HCT116 (cell line): ENCODE results near the gene SARNP. TPM values are rescaled to one million over a fixed set of nuclear protein-coding genes. Genes with fewer than 3 reads are reported as not detected.

Experiments
- ATAC-seq: fragments of 200-7000 bp; cut with Tn5 transposase; 2 replicates; pipeline ENCODE4 v1.9.1; 2020; ENCODE audit warnings: mild to moderate bottlenecking, moderate library complexity
- BruUV-seq: library from RNA; stranded (reverse); fragments of 400-500 nt; replicated peaks from 2 replicates; lab custom pipeline; 2021; lab: Mats Ljungman, UMichigan
- CTCF ChIA-PET: fragments of 300-600 bp; sonication (Branson Sonifier 250); formaldehyde crosslinking; loops from one replicate; lab custom pipeline; 2021; ENCODE audit warnings: antibody characterized with exemption; lab: Charles Lee
- POLR2A ChIA-PET: fragments of 300-600, 350-600 bp; sonication (Branson Sonifier 250); formaldehyde crosslinking; loops from one replicate; lab custom pipeline; 2021; ENCODE audit warnings: antibody characterized with exemption; lab: Charles Lee
- RAD21 ChIA-PET, 2 experiments: fragments of 300-600 bp; sonication (Branson Sonifier 250); formaldehyde crosslinking; loops; one replicate each; lab custom pipeline; 2023; ENCODE audit warnings: low total read pairs in 2 of 2; ENCODE audit not compliant: uncharacterized antibody in 2 of 2, unreplicated experiment in 2 of 2, low non-redundant PET in 1 of 2; lab: Charles Lee
- DNase-seq: peaks from one replicate; pipeline ENCODE4 v3.0.0-alpha.2; 2010; ENCODE audit warnings: low read depth, low spot score
- H2AFZ ChIP-seq: fragments of 200-600 bp; shearing (Covaris generic), sonication (generic); 2 replicates; pipeline ENCODE4 v1.6.1; 2017; ENCODE audit warnings: low read depth, mixed run types, mixed read lengths, antibody characterized with exemption, low read length; ENCODE audit not compliant: poor library complexity, severe bottlenecking
- H3K27ac ChIP-seq: 2 replicates; pipeline ENCODE4 v1.5.1; 2012; ENCODE audit warnings: low read depth, low read length
- H3K27me3 ChIP-seq: fragments of 200-600 bp; sonication (generic); 2 replicates; pipeline ENCODE4 v1.6.1; 2016; ENCODE audit warnings: mixed run types, low read length, mixed read lengths; ENCODE audit not compliant: insufficient read depth
- H3K36me3 ChIP-seq, 2 experiments: fragments of 200-500 bp in 1 of 2; fragments of 200-600 bp in 1 of 2; sonication (Bioruptor generic) in 1 of 2; sonication (generic) in 1 of 2; 2 replicates each; pipeline versions ENCODE4 v1.5.1 to v1.6.1; 2014 to 2016; ENCODE audit warnings: low read length in 2 of 2, inconsistent platforms in 1 of 2, mixed read lengths in 1 of 2, mixed run types in 1 of 2; ENCODE audit not compliant: insufficient read depth in 2 of 2, control insufficient read depth in 1 of 2
- H3K4me1 ChIP-seq, 2 experiments: fragments of 200-600 bp in 1 of 2; sonication (generic) in 1 of 2; 2 replicates each; pipeline versions ENCODE4 v1.5.1 to v1.6.1; 2012 to 2017; ENCODE audit warnings: low read length in 2 of 2, inconsistent platforms in 1 of 2, mild to moderate bottlenecking in 1 of 2, mixed read lengths in 1 of 2, mixed run types in 1 of 2, moderate library complexity in 1 of 2; ENCODE audit not compliant: insufficient read depth in 2 of 2, control insufficient read depth in 1 of 2
- H3K4me2 ChIP-seq: fragments of 200-600 bp; sonication (generic); 2 replicates; pipeline ENCODE4 v1.6.1; 2017; ENCODE audit warnings: mixed run types, low read length, mixed read lengths
- H3K4me3 ChIP-seq, 2 experiments: fragments of 200-600 bp in 1 of 2; sonication (generic) in 1 of 2; replicated peaks in 1 of 2; 2 replicates each; pipeline ENCODE4 v1.5.1; 2011 to 2016; ENCODE audit warnings: low read length in 2 of 2, control low read depth in 1 of 2, low read depth in 1 of 2, mild to moderate bottlenecking in 1 of 2, mixed read lengths in 1 of 2, mixed run types in 1 of 2
- H3K79me2 ChIP-seq: fragments of 200-600 bp; sonication (generic); 2 replicates; pipeline ENCODE4 v1.6.1; 2017; ENCODE audit warnings: mild to moderate bottlenecking, mixed run types, low read length, moderate library complexity, mixed read lengths; ENCODE audit not compliant: insufficient read depth
- H3K9ac ChIP-seq: fragments of 200-600 bp; sonication (generic); 2 replicates; pipeline ENCODE4 v1.6.1; 2016; ENCODE audit warnings: low read length, mixed read lengths
- H3K9me2 ChIP-seq: fragments of 200-600 bp; sonication (generic), shearing (Covaris generic); 2 replicates; pipeline ENCODE4 v1.6.1; 2017; ENCODE audit warnings: mixed run types, mild to moderate bottlenecking, moderate library complexity; ENCODE audit not compliant: insufficient read depth
- H3K9me3 ChIP-seq, 2 experiments: fragments of 200-500 bp in 1 of 2; fragments of 200-600 bp in 1 of 2; sonication (Bioruptor generic) in 1 of 2; sonication (generic) in 1 of 2; 2 replicates each; pipeline ENCODE4 v1.6.1; 2014 to 2017; ENCODE audit warnings: low read length in 2 of 2, mixed read lengths in 2 of 2, inconsistent platforms in 1 of 2, low read depth in 1 of 2, mild to moderate bottlenecking in 1 of 2, mixed run types in 1 of 2, moderate library complexity in 1 of 2; ENCODE audit not compliant: control insufficient read depth in 1 of 2, insufficient read depth in 1 of 2
- H4K20me1 ChIP-seq: fragments of 200-600 bp; sonication (generic), shearing (Covaris generic); 2 replicates; pipeline ENCODE4 v1.6.1; 2017; ENCODE audit warnings: mixed run types, mild to moderate bottlenecking, moderate library complexity; ENCODE audit not compliant: insufficient read depth
- CBX3 ChIP-seq: IDR thresholded peaks from 2 replicates; pipeline ENCODE4 v1.6.1; 2012; ENCODE audit warnings: low read depth
- EZH2 ChIP-seq: fragments of 200-600 bp; sonication (generic); IDR thresholded peaks from 2 replicates; pipeline ENCODE4 v1.6.1; 2017; ENCODE audit warnings: antibody characterized with exemption, mixed run types
- EZH2phosphoT487 ChIP-seq: fragments of 200-600 bp; IDR thresholded peaks from 2 replicates; pipeline ENCODE4 v1.6.1; 2018; ENCODE audit warnings: antibody characterized with exemption, borderline replicate concordance
- JUND ChIP-seq: IDR thresholded peaks from 2 replicates; pipeline ENCODE4 v1.6.1; 2012
- RAD21 ChIP-seq: IDR thresholded peaks from 2 replicates; pipeline ENCODE4 v1.6.1; 2012; ENCODE audit warnings: low read depth, mild to moderate bottlenecking
- SIN3A ChIP-seq: IDR thresholded peaks from 2 replicates; pipeline ENCODE4 v1.6.1; 2012; ENCODE audit warnings: low read depth
- SP1 ChIP-seq: IDR thresholded peaks from 2 replicates; pipeline ENCODE4 v1.6.1; 2012; ENCODE audit warnings: low read depth
- SRF ChIP-seq: IDR thresholded peaks from 2 replicates; pipeline ENCODE4 v1.6.1; 2012; ENCODE audit warnings: low read depth
- TCF7L2 ChIP-seq: IDR thresholded peaks from 2 replicates; pipeline ENCODE4 v1.7.0; 2011; ENCODE audit warnings: borderline replicate concordance, inconsistent platforms; ENCODE audit not compliant: insufficient read depth, insufficient read length; ENCODE audit errors: extremely low read depth
- ZNF274 ChIP-seq: fragments of 200-500 bp; sonication (Bioruptor generic); IDR thresholded peaks from 2 replicates; pipeline ENCODE4 v1.6.1; 2014; ENCODE audit warnings: mild to moderate bottlenecking, low read depth, low read length, inconsistent platforms
- intact Hi-C: fragments of 100-400 bp; cut with micrococcal nuclease; formaldehyde crosslinking; loops from 2 replicates; pipeline ENCODE4 v1.10.0; 2022
- total RNA-seq: library from RNA; stranded (reverse); gene quantifications from one replicate; pipeline ENCODE4 v1.2.1, GENCODE V29; 2021; ENCODE audit not compliant: unreplicated experiment
- TF ChIP-seq, protein P1 (sequence below), 3 experiments: fragments of 200-600 bp in 1 of 3; sonication (generic) in 1 of 3; IDR thresholded peaks in 2 of 3; conservative IDR thresholded peaks in 1 of 3; 2 replicates each; pipeline ENCODE4 v1.5.1; 2012 to 2017; ENCODE audit warnings: low read depth in 2 of 3, low read length in 2 of 3, antibody characterized with exemption in 1 of 3, borderline replicate concordance in 1 of 3, control low read depth in 1 of 3, mild to moderate bottlenecking in 1 of 3, mixed read lengths in 1 of 3, mixed run types in 1 of 3, moderate library complexity in 1 of 3; ENCODE audit not compliant: insufficient read depth in 1 of 3
- TF ChIP-seq, protein P2 (sequence below): IDR thresholded peaks from 2 replicates; pipeline ENCODE4 v1.6.1; 2012

The SARNP gene
- total RNA-seq, 1 experiment from 2014 or later = 82.4 TPM

DNA sequence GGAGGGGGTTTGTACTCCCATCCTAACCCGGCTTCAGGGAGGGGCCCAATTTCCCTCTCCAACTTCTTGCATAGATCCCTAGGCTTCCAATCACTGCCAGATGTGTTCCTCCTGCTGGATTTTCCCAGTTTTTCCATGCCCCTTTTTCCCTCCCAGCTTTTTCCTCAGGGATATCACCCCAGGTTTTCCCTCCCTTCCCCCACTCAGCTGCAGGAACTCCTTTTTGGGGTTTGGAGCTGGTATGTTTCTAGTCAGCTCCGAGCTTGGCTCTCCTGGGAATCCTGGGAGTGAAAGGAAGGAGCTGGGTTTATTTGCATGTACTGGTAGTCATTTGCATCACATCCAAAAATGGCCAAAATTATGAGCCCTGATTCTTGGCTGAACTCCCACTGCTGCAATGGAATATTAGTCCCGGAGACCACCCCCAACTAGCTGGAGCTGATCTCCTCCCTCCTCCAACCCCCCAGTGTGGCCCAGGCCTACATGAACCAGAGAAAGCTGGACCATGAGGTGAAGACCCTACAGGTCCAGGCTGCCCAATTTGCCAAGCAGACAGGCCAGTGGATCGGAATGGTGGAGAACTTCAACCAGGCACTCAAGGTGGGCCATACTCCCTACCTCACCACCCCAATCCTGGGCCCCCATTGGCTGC, 98.8 kb downstream of the SARNP start (continued):
- TF ChIP-seq, protein P1, sequence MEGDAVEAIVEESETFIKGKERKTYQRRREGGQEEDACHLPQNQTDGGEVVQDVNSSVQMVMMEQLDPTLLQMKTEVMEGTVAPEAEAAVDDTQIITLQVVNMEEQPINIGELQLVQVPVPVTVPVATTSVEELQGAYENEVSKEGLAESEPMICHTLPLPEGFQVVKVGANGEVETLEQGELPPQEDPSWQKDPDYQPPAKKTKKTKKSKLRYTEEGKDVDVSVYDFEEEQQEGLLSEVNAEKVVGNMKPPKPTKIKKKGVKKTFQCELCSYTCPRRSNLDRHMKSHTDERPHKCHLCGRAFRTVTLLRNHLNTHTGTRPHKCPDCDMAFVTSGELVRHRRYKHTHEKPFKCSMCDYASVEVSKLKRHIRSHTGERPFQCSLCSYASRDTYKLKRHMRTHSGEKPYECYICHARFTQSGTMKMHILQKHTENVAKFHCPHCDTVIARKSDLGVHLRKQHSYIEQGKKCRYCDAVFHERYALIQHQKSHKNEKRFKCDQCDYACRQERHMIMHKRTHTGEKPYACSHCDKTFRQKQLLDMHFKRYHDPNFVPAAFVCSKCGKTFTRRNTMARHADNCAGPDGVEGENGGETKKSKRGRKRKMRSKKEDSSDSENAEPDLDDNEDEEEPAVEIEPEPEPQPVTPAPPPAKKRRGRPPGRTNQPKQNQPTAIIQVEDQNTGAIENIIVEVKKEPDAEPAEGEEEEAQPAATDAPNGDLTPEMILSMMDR (IDR thresholded peaks at IDR 0.05 in 2 of 3, conservative IDR thresholded peaks at IDR 0.05 in 1 of 3; ENCODE audit: borderline replicate concordance in 1 of 3, insufficient read depth in 1 of 3, low read depth in 2 of 3, low read length in 2 of 3) = no peak
- TF ChIP-seq ZNF274 = no peak
- TF ChIP-seq EZH2 = no peak

- Histone ChIP-seq H3K27me3 (no peaks in the 10 kb centered on the region), H3K27ac (no peak overlapping the region), H3K36me3 (0 out of 4 replicates have a peak, but pooled peaks cover 0 to 2% of the 10 kb centered on the region in 2 experiments), H3K9ac (no peak overlapping the region), H3K9me2 (no peaks in the 10 kb centered on the region), H3K4me2 (peak overlapping the region; percentile 93), H4K20me1 (no peaks in the 10 kb centered on the region), H3K4me1 (peaks cover 33 to 58% of the 10 kb centered on the region in 2 experiments), H3K9me3 (no peaks in the 10 kb centered on the region), H3K4me3 (no peak overlapping the region), H3K79me2 (peaks cover 14% of the 10 kb centered on the region), H2AFZ (no peak overlapping the region)
- TF ChIP-seq, protein P1 (IDR thresholded peaks at IDR 0.05 in 2 of 3, conservative IDR thresholded peaks at IDR 0.05 in 1 of 3; ENCODE audit: borderline replicate concordance in 1 of 3, insufficient read depth in 1 of 3, low read depth in 2 of 3, low read length in 2 of 3) = no peak
- TF ChIP-seq RAD21 = no peak
- no peak for TF ChIP-seq EZH2phosphoT487
- TF ChIP-seq JUND = no peak
- TF ChIP-seq, protein P2, sequence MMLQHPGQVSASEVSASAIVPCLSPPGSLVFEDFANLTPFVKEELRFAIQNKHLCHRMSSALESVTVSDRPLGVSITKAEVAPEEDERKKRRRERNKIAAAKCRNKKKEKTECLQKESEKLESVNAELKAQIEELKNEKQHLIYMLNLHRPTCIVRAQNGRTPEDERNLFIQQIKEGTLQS = no peak
- no peak for TF ChIP-seq CBX3
- no peak for TF ChIP-seq SRF
- TF ChIP-seq EZH2 = no peak
- no peak for TF ChIP-seq TCF7L2
- TF ChIP-seq SP1 = no peak
- no peak for TF ChIP-seq SIN3A
- intact Hi-C loops = no loop called here
- DNase-seq = no peak
- ChIA-PET POLR2A (no interaction called here), CTCF (interaction anchor here (0.9 to 3.4 kb wide), 2 partner anchors 20 to 334 kb away, joined by 3 to 35 read pairs; no protein-coding TSS in a partner anchor), RAD21 (no interaction called here)
- BruUV-seq = no TSS peak
- no peak for ATAC-seq
These were observed 99.5 kb downstream of the SARNP start for GRCh38 chr12:55718015-55718414.
